ENCODE data around the gene USP53.
"Not testable (repeated sequence)": the region's sequence is repeated elsewhere in the genome, so short reads cannot be mapped to it uniquely, and the experiment has no call there.

Gene USP53

GRCh38 chr4:119228406-119228805 is 15.9 kb downstream of the USP53 start:
- DNase-seq (ENCODE audit: low spot score), result no peak

GRCh38 chr4:119229908-119230687 is 17.6 kb downstream of the USP53 start:
- DNase-seq (ENCODE audit: low spot score), result no peak

- DNase-seq (ENCODE audit: low spot score), result no peak
Observed at GRCh38 chr4:119231491-119231890, 19.0 kb downstream of the USP53 start.

- no peak for DNase-seq (ENCODE audit: low spot score)
Observed at GRCh38 chr4:119232286-119232685, 19.8 kb downstream of the USP53 start.

- no peak for DNase-seq (ENCODE audit: low spot score)
Observed at GRCh38 chr4:119233191-119233590, 20.7 kb downstream of the USP53 start.

GRCh38 chr4:119233750-119234149 is 21.2 kb downstream of the USP53 start:
- no peak for DNase-seq (ENCODE audit: low spot score)

- DNase-seq (ENCODE audit: low spot score), result no peak
Observed at GRCh38 chr4:119237201-119237600, 24.7 kb downstream of the USP53 start.

- no peak for DNase-seq (ENCODE audit: low spot score)
Observed at GRCh38 chr4:119237642-119238041, 25.1 kb downstream of the USP53 start.

GRCh38 chr4:119238068-119238722 is 25.7 kb downstream of the USP53 start:
- DNase-seq (ENCODE audit: low spot score), result no peak

GRCh38 chr4:119240128-119240527 is 27.6 kb downstream of the USP53 start:
- DNase-seq (ENCODE audit: low spot score), result no peak

- DNase-seq (ENCODE audit: low spot score), result no peak
Observed at GRCh38 chr4:119240568-119240967, 28.1 kb downstream of the USP53 start.

GRCh38 chr4:119242417-119242816 is 29.9 kb downstream of the USP53 start:
- DNase-seq (ENCODE audit: low spot score), result peak; percentile 12

GRCh38 chr4:119243868-119244267 is 31.4 kb downstream of the USP53 start:
- no peak for DNase-seq (ENCODE audit: low spot score)

GRCh38 chr4:119244344-119244743 is 31.8 kb downstream of the USP53 start:
- no peak for DNase-seq (ENCODE audit: low spot score)

- DNase-seq (ENCODE audit: low spot score), result no peak
Observed at GRCh38 chr4:119244832-119245231, 32.3 kb downstream of the USP53 start.

- DNase-seq (ENCODE audit: low spot score), result no peak
Observed at GRCh38 chr4:119246177-119246733, 33.7 kb downstream of the USP53 start.

- not testable (repeated sequence) for DNase-seq (ENCODE audit: low spot score)
Observed at GRCh38 chr4:119251037-119251436, 38.5 kb downstream of the USP53 start.

- DNase-seq (ENCODE audit: low spot score), result peak; percentile 38
Observed at GRCh38 chr4:119255223-119255622, 42.7 kb downstream of the USP53 start.

- DNase-seq (ENCODE audit: low spot score), result no peak
Observed at GRCh38 chr4:119260528-119260927, 48.0 kb downstream of the USP53 start.

GRCh38 chr4:119261986-119262385 is 49.5 kb downstream of the USP53 start:
- no peak for DNase-seq (ENCODE audit: low spot score)

GRCh38 chr4:119264743-119265142 is 52.2 kb downstream of the USP53 start:
- no peak for DNase-seq (ENCODE audit: low spot score)

GRCh38 chr4:119266153-119266552 is 53.6 kb downstream of the USP53 start:
- DNase-seq (ENCODE audit: low spot score), result no peak

GRCh38 chr4:119268466-119268865 is 56.0 kb downstream of the USP53 start:
- no peak for DNase-seq (ENCODE audit: low spot score)
